HG03460 (cell line): Measurements from ENCODE around the gene RFNG.

Experiments
- ATAC-seq: cut with Tn5 transposase; IDR thresholded peaks from one replicate; pipeline ENCODE4 v1.9.1; 2021; ENCODE audit not compliant: unreplicated experiment

RFNG gene

GRCh38 chr17:82089723-82090548 lies 38.3 kb upstream of the RFNG start:
- ATAC-seq, result no peak

GRCh38 chr17:82088838-82089722 lies 37.5 kb upstream of the RFNG start:
- ATAC-seq, result no peak

- ATAC-seq, result no peak
These were observed 36.6 kb upstream of the RFNG start for GRCh38 chr17:82087961-82088837.

- no peak for ATAC-seq
These were observed 35.6 kb upstream of the RFNG start for GRCh38 chr17:82086941-82087906.

- no peak for ATAC-seq
These were observed 34.5 kb upstream of the RFNG start for GRCh38 chr17:82085931-82086764.

- ATAC-seq, result no peak
These were observed 33.6 kb upstream of the RFNG start for GRCh38 chr17:82085031-82085861.

- no peak for ATAC-seq
These were observed 32.9 kb upstream of the RFNG start for GRCh38 chr17:82084373-82085030.

GRCh38 chr17:82083533-82084359 lies 32.1 kb upstream of the RFNG start:
- ATAC-seq, result no peak

GRCh38 chr17:82083009-82083408 lies 31.4 kb upstream of the RFNG start:
- no peak for ATAC-seq

GRCh38 chr17:82082456-82082855 lies 30.8 kb upstream of the RFNG start:
- ATAC-seq, result no peak

- ATAC-seq, result no peak
These were observed 30.4 kb upstream of the RFNG start for GRCh38 chr17:82081966-82082365.

- ATAC-seq, result no peak
These were observed 29.9 kb upstream of the RFNG start for GRCh38 chr17:82081546-82081945.

GRCh38 chr17:82080789-82081464 lies 29.3 kb upstream of the RFNG start:
- ATAC-seq, result no peak

GRCh38 chr17:82080048-82080788 lies 28.6 kb upstream of the RFNG start:
- no peak for ATAC-seq

GRCh38 chr17:82079001-82079677 lies 27.5 kb upstream of the RFNG start:
- no peak for ATAC-seq
